KBM-7 (cell line): Measurements from ENCODE around the gene SLC35E3.
"Not testable (repeated sequence)": the region's sequence is repeated elsewhere in the genome, so short reads cannot be mapped to it uniquely, and the experiment has no call there.

ENCODE experiments used
- DNase-seq: peaks from one replicate; pipeline ENCODE4 v3.0.0-alpha.2; 2015
- in situ Hi-C: fragments of 300-500 bp; cut with MboI; formaldehyde crosslinking; loops from 2 replicates; pipeline ENCODE4 v1.14.3; 2020; ENCODE audit warnings: low sequenced_read_pairs, low pct_unique_long_range_greater_than_20kb, mixed read lengths

SLC35E3 gene

GRCh38 chr12:68791897-68792481 lies 46.0 kb downstream of the SLC35E3 start:
- DNase-seq = no peak
- in situ Hi-C loops = no loop called here

DNA sequence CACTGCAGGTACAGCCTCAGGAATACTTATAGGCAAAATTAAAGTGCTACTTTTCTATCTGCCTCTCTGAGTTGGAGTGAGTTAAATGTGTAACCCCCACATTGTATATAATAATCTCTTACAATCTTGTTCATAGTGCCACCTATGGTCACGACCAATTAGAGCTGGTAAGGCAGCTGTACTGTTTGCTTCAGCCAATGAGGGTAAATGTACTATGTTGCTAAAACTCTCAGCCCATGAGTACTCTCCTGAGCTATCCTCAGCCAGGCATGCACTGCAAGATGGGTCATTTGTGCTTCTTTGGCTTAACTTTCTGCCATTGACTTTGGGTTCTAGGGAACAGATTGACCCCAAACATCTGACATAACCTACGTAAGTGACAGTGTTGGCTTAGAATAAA lies 47.0 kb downstream of the SLC35E3 start:
- peak; percentile 78 for DNase-seq
- in situ Hi-C loops = no loop called here

- DNase-seq = no peak
Observed at GRCh38 chr12:68793436-68793835, 47.5 kb downstream of the SLC35E3 start.

GRCh38 chr12:68793975-68794652 lies 48.1 kb downstream of the SLC35E3 start:
- no peak for DNase-seq
- in situ Hi-C loops = no loop called here

More at GRCh38 chr12:68793436-68793835, 47.5 kb downstream of the SLC35E3 start:
- in situ Hi-C loops = no loop called here

GRCh38 chr12:68794653-68795251 lies 48.8 kb downstream of the SLC35E3 start:
- in situ Hi-C loops = no loop called here
- no peak for DNase-seq

DNA sequence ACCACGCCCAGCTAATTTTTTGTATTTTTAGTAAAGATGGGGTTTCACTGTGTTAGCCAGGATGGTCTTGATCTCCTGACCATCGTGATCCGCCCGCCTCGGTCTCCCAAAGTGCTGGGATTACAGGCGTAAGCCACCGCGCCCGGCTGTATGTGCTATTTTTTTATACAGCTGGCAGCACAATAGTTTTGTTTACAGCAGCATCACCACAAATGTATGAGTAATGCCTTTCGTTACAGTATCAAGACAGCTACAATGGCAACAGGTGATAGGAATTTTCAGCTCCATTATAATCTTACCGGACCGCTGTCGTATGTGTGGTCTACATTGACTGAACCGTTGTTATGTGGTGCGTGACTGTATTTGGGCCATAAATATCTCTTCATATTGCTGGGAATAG lies 50.4 kb downstream of the SLC35E3 start:
- in situ Hi-C loops = no loop called here
- DNase-seq = no peak

DNA sequence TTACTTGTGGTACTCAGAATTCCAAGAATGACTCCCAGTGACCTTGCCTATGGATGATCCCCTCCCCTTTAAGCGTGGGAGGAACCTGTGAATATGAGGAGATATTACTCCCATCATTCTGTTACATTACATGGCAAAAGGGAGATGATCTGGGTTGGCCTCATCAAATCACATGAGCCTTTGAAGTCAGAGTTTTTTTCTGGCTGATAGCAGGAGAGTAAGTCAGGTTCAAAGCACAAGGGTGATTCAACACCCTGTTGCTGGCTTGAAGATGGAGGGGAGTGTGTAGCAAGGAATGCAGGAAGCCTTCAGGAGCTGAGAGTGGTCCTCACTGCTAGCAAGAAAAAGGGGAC lies 52.9 kb downstream of the SLC35E3 start:
- in situ Hi-C loops = no loop called here
- DNase-seq = no peak

- in situ Hi-C loops = no loop called here
- no peak for DNase-seq
Observed at GRCh38 chr12:68800294-68800693, 54.3 kb downstream of the SLC35E3 start.

DNA sequence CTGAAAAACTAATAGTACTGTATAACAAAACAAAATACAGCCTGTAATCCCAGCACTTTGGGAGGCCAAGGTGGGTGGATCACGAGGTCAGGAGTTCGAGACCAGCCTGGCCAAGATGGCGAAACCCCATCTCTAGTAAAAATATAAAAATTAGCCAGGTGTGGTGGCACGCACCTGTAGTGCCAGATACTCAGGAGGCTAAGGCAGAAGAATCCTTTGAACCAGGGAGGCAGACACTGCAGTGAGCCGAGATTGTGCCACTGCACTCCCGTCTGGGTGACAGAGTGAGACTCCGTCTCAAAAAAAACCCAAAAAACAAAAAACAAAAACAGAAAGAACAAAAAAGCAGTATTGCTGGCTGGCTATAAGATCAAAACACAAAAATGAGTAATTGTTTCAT lies 55.1 kb downstream of the SLC35E3 start:
- in situ Hi-C loops, DNase-seq: not testable (repeated sequence)

DNA sequence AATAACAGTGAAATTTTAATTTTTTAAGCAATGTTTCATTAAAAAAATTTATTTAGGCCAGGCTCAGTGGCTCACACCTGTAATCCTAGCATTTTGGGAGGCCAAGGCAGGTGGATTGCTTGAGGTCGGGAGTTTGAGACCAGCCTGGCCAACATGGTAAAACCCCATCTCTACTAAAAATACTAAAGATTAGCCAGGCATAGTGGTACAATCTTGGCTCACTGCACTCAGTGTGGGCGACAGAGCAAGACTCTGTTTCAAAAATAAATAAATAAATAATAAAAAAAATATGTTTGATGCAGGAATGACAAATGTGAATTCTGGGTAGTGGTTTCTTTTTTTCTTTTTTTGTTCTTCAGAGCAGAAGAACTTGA lies 56.4 kb downstream of the SLC35E3 start:
- DNase-seq, in situ Hi-C loops: not testable (repeated sequence)

DNA sequence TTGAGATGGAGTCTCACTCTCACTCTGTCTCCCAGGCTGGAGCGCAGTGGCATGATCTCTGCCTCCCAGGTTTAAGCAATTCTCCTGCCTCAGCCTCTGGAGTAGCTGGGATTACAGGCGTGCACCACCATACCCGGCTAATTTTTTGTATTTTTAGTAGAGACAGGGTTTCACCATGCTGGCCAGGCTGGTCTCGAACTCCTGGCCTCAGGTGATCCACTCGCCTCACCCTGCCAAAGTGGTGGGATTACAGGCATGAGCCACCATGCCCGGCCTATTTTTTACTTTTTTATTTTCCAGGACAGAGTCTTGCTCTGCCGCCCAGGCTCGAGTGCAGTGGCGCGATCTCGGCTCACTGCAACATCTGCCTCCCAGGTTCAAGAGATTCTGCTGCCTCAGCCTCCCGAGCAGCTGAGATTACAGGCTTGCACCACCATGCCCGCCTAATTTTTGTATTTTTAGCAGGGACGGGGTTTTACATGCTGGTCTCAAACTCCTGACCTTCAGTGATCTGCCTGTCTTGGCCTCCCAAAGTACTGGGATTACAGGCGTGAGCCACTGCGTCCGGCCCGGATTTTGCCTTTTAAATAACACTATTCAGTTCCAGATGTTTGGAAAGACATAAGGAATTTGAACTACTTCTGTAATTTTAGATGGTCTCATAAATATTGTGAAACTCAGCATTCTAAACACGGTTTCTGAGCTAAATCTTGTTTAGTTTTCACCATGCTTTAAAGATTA lies 57.1 kb downstream of the SLC35E3 start:
- in situ Hi-C loops, DNase-seq: not testable (repeated sequence)

- no peak for DNase-seq
- in situ Hi-C loops = no loop called here
Observed at GRCh38 chr12:68803948-68804656, 58.1 kb downstream of the SLC35E3 start.

DNA sequence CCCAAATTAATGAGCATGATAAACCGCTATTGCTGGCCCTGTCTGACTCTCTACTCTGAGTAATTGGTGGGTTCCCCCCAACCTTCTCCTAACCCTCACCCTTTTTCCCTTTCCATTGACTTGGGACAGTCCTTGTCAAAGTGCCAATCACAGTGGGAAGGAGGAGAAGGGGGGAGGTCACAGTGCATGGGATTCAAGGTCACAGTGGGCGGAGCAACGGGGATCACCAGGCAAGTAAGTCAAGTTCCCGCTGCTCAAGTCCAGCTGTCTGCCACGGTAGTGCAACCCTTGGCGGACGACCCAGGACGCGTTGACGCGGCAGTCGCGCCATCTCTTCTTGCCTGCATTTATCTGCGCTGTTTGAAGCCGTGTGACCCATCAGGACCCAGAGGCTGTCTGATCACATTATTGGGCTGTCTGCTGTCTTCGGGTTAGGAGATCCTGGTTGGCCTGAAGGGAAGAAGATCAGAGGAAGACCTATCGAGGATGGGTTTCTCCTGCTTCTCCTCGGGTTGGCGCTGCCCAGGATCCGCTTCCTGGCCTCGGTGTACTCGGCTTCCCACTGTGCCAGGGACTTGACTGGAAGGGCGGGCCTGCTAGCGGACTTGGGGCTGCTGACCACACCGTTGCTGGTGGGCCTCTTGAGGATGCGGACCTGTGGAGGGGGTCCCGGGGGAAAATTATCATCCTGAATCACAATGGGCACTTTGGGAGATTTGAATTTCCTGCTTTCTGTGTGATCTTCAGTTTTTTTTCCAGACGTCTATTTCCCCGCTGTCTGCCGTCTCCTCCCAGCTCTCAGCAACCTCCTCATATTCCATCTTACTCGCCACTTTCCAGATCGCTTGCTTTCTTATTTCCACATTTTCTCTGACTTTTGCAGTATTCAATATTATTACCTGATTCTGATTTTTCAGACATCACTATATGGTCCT lies 58.9 kb downstream of the SLC35E3 start:
- in situ Hi-C loops = no loop called here
- no peak for DNase-seq

DNA sequence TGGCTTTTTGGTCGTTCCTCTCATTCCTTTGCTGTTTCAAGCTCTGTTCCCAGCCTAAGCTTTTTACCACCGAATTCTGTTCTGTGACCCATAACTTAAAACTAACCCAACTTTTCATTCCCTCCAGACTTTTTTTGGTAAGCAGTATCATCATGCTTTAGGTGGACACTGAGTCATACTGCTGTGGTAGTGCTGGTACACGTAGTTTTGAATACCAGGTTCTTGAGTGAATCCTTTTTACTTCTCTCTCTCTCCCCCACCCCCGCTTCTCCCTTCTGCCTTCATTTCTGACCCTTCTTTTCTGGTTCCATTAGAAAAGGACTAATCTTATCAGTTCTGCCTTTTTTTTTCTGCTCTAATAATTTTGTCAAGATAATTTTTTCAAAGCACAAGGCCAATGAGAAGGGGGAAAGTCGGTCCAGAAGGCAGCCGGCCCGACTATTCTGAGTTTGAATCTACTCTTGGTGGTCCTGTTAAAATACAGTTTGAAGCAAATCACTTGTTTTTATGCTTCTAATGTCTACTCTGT lies 59.7 kb downstream of the SLC35E3 start:
- in situ Hi-C loops = no loop called here
- DNase-seq = no peak

GRCh38 chr12:68806488-68807237 lies 60.7 kb downstream of the SLC35E3 start:
- DNase-seq = no peak
- in situ Hi-C loops = no loop called here

- not testable (repeated sequence) for DNase-seq
Observed at GRCh38 chr12:68807274-68807575, 61.2 kb downstream of the SLC35E3 start.

GRCh38 chr12:68807576-68808387 lies 61.8 kb downstream of the SLC35E3 start, which contains the start of gene MDM2:
MDM2 (plus strand) TSS chr12:68808177; CDS start chr12:68808478, 301 bp downstream.
- in situ Hi-C loops = no loop called here
- DNase-seq = peak; percentile 95

More at GRCh38 chr12:68807274-68807575, 61.2 kb downstream of the SLC35E3 start:
- in situ Hi-C loops = not testable (repeated sequence)
